ENCODE measurements around the gene GALNTL6. TPM values are rescaled to one million over a fixed set of nuclear protein-coding genes. Genes with fewer than 3 reads are reported as not detected.

GALNTL6 gene
- total RNA-seq, 4 donors from 2014 or later, result 0.82 to 0.95 TPM; not detected in 2

DNA sequence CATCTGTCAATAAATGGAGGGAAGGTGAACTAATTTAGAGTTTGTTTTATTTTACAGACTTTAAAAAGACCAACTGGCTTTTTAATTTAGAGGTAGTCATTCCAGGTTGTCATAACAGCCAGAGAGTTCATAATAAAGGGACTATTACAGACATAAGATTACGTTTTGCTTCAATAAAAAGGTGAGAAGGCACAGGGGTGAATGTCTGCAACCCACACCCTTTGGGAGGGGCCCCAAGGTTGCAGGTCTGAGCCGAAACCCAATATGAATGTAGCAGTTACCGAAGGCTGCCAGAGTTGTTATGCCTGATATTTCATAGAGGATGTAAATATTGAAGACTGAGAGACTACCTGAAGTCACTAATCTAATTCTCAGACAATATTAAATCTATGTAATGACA lies 1025.7 kb downstream of the GALNTL6 start:
- Histone ChIP-seq H3K27me3 (no peaks in the 10 kb centered on the region), H3K9me3 (no peaks in the 10 kb centered on the region), H3K4me1 (peaks cover 0 to 7% (median 0%) of the 10 kb centered on the region in 4 donors), H3K27ac (no peak overlapping the region), H3K4me3 (no peak overlapping the region), H3K36me3 (no peaks in the 10 kb centered on the region)
- TF ChIP-seq POLR2A (IDR thresholded peaks at IDR 0.05), result no peak
- TF ChIP-seq EP300 (IDR thresholded peaks at IDR 0.05; ENCODE audit: low read depth), result no peak
- TF ChIP-seq POLR2AphosphoS5 (IDR thresholded peaks at IDR 0.05), result no peak
- TF ChIP-seq, protein P1, sequence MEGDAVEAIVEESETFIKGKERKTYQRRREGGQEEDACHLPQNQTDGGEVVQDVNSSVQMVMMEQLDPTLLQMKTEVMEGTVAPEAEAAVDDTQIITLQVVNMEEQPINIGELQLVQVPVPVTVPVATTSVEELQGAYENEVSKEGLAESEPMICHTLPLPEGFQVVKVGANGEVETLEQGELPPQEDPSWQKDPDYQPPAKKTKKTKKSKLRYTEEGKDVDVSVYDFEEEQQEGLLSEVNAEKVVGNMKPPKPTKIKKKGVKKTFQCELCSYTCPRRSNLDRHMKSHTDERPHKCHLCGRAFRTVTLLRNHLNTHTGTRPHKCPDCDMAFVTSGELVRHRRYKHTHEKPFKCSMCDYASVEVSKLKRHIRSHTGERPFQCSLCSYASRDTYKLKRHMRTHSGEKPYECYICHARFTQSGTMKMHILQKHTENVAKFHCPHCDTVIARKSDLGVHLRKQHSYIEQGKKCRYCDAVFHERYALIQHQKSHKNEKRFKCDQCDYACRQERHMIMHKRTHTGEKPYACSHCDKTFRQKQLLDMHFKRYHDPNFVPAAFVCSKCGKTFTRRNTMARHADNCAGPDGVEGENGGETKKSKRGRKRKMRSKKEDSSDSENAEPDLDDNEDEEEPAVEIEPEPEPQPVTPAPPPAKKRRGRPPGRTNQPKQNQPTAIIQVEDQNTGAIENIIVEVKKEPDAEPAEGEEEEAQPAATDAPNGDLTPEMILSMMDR (IDR thresholded peaks at IDR 0.05), result no peak
- 61% methylated on average over 3 of the region's 3 CpGs; no CpG with 5 or more reads in 1 of the 2 donors for WGBS, 2 donors (ENCODE audit: low coverage in 1 of 2)
- intact Hi-C loops (cut with DNase I; ENCODE audit: low total_unique reads), result no loop called here
- no peak for DNase-seq
- in situ Hi-C loops (cut with MboI; ENCODE audit: low pct_ligation_motif_present in 1 of 4, low pct_unique_long_range_greater_than_20kb in 1 of 4, low sequenced_read_pairs in 3 of 4), result no loop called here

DNA sequence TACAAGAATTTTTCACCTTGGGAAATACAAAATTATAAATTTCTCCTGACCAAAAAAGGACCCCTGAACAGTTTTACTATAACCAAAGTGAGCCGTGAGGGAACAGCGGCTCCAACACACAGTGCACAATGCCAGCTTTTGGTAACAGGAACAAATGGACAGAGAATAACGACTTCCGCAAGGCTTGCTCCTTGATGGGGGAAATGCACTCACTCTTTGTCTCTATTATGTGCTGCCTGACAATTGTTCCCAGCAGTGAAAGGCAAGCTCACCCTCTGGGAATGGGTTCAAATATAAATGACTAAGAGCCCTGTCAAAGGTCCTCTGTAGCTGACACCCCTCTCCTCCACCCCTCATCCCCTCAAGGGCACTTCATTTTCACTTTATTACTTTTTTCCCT lies 1029.6 kb downstream of the GALNTL6 start:
- TF ChIP-seq, protein P1 (IDR thresholded peaks at IDR 0.05), result no peak
- TF ChIP-seq POLR2A (IDR thresholded peaks at IDR 0.05) (no peak), POLR2AphosphoS5 (IDR thresholded peaks at IDR 0.05) (no peak), EP300 (IDR thresholded peaks at IDR 0.05; ENCODE audit: low read depth) (no peak)

DNA sequence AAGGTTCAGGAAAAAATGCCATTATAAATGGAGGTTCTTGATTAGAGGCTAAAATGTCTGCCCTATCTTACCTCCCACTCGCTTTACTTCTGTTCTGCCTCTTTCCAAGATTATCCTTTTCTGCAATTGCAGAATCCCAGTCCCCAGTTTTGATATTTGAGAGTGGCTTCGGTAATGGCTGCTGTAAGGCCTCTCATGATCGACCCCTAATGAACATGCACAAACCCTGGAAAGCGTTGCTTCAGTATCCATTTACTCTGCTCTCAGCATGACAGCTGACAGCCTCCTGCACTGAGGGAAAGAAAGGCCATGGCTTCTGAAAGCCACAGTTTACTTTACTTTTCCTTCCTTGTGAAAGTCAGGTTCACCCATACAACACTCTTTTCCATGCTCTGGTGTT lies 1030.0 kb downstream of the GALNTL6 start:
- Histone ChIP-seq H3K27ac (no peak overlapping the region), H3K4me3 (no peak overlapping the region), H3K36me3 (no peaks in the 10 kb centered on the region), H3K4me1 (peaks cover 0 to 7% (median 0%) of the 10 kb centered on the region in 4 donors), H3K27me3 (no peaks in the 10 kb centered on the region), H3K9me3 (no peaks in the 10 kb centered on the region)
- DNase-seq, result no peak
- intact Hi-C loops (cut with DNase I; ENCODE audit: low total_unique reads) (no loop called here), in situ Hi-C loops (cut with MboI; ENCODE audit: low pct_ligation_motif_present in 1 of 4, low pct_unique_long_range_greater_than_20kb in 1 of 4, low sequenced_read_pairs in 3 of 4) (no loop called here)
- TF ChIP-seq EP300 (IDR thresholded peaks at IDR 0.05; ENCODE audit: low read depth), result no peak
- no peak for TF ChIP-seq POLR2A (IDR thresholded peaks at IDR 0.05)
- TF ChIP-seq POLR2AphosphoS5 (IDR thresholded peaks at IDR 0.05), result no peak
- TF ChIP-seq, protein P1 (IDR thresholded peaks at IDR 0.05), result no peak
- 67 to 71% methylated on average over 4 of the region's 4 CpGs for WGBS, 2 donors (ENCODE audit: low coverage in 1 of 2)

More for the DNA sequence above, 1029.6 kb downstream of the GALNTL6 start:
- H3K27me3 ChIP-seq, result no peaks in the 10 kb centered on the region
- no peak overlapping the region for H3K4me3 ChIP-seq
- H3K4me1 ChIP-seq, result peaks cover 0 to 7% (median 0%) of the 10 kb centered on the region in 4 donors
- WGBS, 2 donors (ENCODE audit: low coverage in 1 of 2), result 85 to 96% methylated on average over 4 of the region's 4 CpGs
- in situ Hi-C loops (cut with MboI; ENCODE audit: low pct_ligation_motif_present in 1 of 4, low pct_unique_long_range_greater_than_20kb in 1 of 4, low sequenced_read_pairs in 3 of 4) (no loop called here), intact Hi-C loops (cut with DNase I; ENCODE audit: low total_unique reads) (no loop called here)
- H3K36me3 ChIP-seq, result no peaks in the 10 kb centered on the region
- DNase-seq, result no peak
- no peak overlapping the region for H3K27ac ChIP-seq
- no peaks in the 10 kb centered on the region for H3K9me3 ChIP-seq

DNA sequence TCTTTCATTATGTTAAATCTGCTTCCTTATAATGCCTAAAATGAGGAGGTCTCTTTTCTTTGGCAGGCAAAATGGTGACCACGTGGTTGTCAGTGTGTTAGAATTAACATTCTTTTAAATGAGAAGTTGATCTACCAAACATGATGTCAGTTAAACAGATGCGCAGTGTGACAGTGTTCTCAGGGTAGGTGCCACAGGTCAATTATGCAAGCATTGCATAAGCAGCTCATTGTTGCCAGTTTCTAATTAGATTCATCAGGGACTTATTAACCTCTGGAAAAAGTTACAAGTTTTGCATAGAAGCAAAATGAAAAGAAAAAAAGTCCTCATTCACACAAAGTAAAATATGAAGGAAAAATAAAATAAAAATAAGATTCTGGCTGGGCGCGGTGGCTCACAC lies 1031.4 kb downstream of the GALNTL6 start:
- no peak for DNase-seq
- Histone ChIP-seq H3K27me3 (no peaks in the 10 kb centered on the region), H3K27ac (no peak overlapping the region), H3K4me3 (no peak overlapping the region), H3K36me3 (no peaks in the 10 kb centered on the region), H3K4me1 (no peaks in the 10 kb centered on the region), H3K9me3 (no peaks in the 10 kb centered on the region)
- TF ChIP-seq POLR2A (IDR thresholded peaks at IDR 0.05), result no peak
- TF ChIP-seq EP300 (IDR thresholded peaks at IDR 0.05; ENCODE audit: low read depth), result no peak
- TF ChIP-seq, protein P1 (IDR thresholded peaks at IDR 0.05), result no peak
- TF ChIP-seq POLR2AphosphoS5 (IDR thresholded peaks at IDR 0.05), result no peak
- WGBS, 2 donors (ENCODE audit: low coverage in 1 of 2), result 85 to 91% methylated on average over 2 to 4 of the region's 4 CpGs
- in situ Hi-C loops (cut with MboI; ENCODE audit: low pct_ligation_motif_present in 1 of 4, low pct_unique_long_range_greater_than_20kb in 1 of 4, low sequenced_read_pairs in 3 of 4), result no loop called here
- intact Hi-C loops (cut with DNase I; ENCODE audit: low total_unique reads), result no loop called here
